HepG2 (cell line): ENCODE measurements around the gene NGB. TPM values are rescaled to one million over a fixed set of nuclear protein-coding genes. Genes with fewer than 3 reads are reported as not detected.

Source experiments
- ATF7-NPFF ChIP-seq: sonication (generic); formaldehyde crosslinking; IDR thresholded peaks from 2 replicates; pipeline ENCODE4 v1.8.1; 2023; ENCODE audit warnings: mild to moderate bottlenecking, low read depth, missing genetic modification reagents, moderate library complexity
- CHD4 ChIP-seq: fragments of 200-600 bp; sonication (generic); IDR thresholded peaks from 2 replicates; pipeline ENCODE4 v1.7.0; 2017; ENCODE audit warnings: mild to moderate bottlenecking, low read length, borderline replicate concordance
- HNF4G ChIP-seq, 2 experiments: sonication (generic) in 1 of 2; formaldehyde crosslinking in 1 of 2; IDR thresholded peaks; 2 replicates each; pipeline versions ENCODE4 v1.4.0 to v1.6.1; 2011 to 2020; ENCODE audit warnings: borderline replicate concordance in 2 of 2, low read depth in 2 of 2, mild to moderate bottlenecking in 2 of 2, low read length in 1 of 2, missing genetic modification reagents in 1 of 2, moderate library complexity in 1 of 2
- KAT8 ChIP-seq: IDR thresholded peaks from 2 replicates; pipeline ENCODE4 v1.6.1; 2016; ENCODE audit warnings: missing genetic modification reagents, missing compliant biosample characterization
- MBNL3 ChIP-seq: fragments of 250-450 bp; sonication (Bioruptor Pico); conservative IDR thresholded peaks from 2 replicates; pipeline ENCODE4 v1.8.0; 2022; ENCODE audit warnings: mild to moderate bottlenecking, inconsistent platforms
- MEIS1 ChIP-seq: sonication (generic); formaldehyde crosslinking; IDR thresholded peaks from 2 replicates; pipeline ENCODE4 v1.9.0; 2021; ENCODE audit warnings: mild to moderate bottlenecking, missing genetic modification reagents, moderate library complexity, borderline replicate concordance
- NR2F2 ChIP-seq: IDR thresholded peaks from 2 replicates; pipeline ENCODE4 v1.6.1; 2012; ENCODE audit warnings: low read depth, inconsistent platforms, borderline replicate concordance
- POGK ChIP-seq: sonication (generic); formaldehyde crosslinking; conservative IDR thresholded peaks from 2 replicates; pipeline ENCODE4 v1.8.0; 2022; ENCODE audit warnings: mild to moderate bottlenecking, moderate library complexity, missing genetic modification reagents
- POLR2AphosphoS2 ChIP-seq: IDR thresholded peaks from 2 replicates; pipeline ENCODE4 v1.6.1; 2011; ENCODE audit warnings: low read depth, low read length, improper control_type of control experiment
- RARA ChIP-seq: IDR thresholded peaks from 2 replicates; pipeline ENCODE4 v1.6.1; 2016; ENCODE audit warnings: missing genetic modification reagents, missing compliant biosample characterization
- SKI ChIP-seq: fragments of 450-650 bp; IDR thresholded peaks from one replicate; pipeline ENCODE4 v1.6.1; 2018; ENCODE audit warnings: mild to moderate bottlenecking; ENCODE audit not compliant: partially characterized antibody
- TBX2 ChIP-seq: sonication (generic); formaldehyde crosslinking; IDR thresholded peaks from 2 replicates; pipeline ENCODE4 v1.5.0; 2020; ENCODE audit warnings: missing genetic modification reagents, mild to moderate bottlenecking, borderline replicate concordance
- THYN1 ChIP-seq: sonication (generic); formaldehyde crosslinking; IDR thresholded peaks from 2 replicates; pipeline ENCODE4 v1.8.1; 2023; ENCODE audit warnings: low read depth, mild to moderate bottlenecking, moderate library complexity, missing genetic modification reagents, borderline replicate concordance
- ZNF235 ChIP-seq: sonication (generic); formaldehyde crosslinking; IDR thresholded peaks from 2 replicates; pipeline ENCODE4 v1.8.1; 2023; ENCODE audit warnings: mild to moderate bottlenecking, missing genetic modification reagents, borderline replicate concordance
- ZNF546 ChIP-seq: sonication (generic); formaldehyde crosslinking; conservative IDR thresholded peaks from 2 replicates; pipeline ENCODE4 v1.8.1; 2023; ENCODE audit warnings: mild to moderate bottlenecking, missing genetic modification reagents
- ZNF615 ChIP-seq: sonication (generic); formaldehyde crosslinking; IDR thresholded peaks from 2 replicates; pipeline ENCODE4 v1.5.0; 2020; ENCODE audit warnings: mild to moderate bottlenecking, missing genetic modification reagents, borderline replicate concordance
- ZNF644 ChIP-seq: IDR thresholded peaks from 2 replicates; pipeline ENCODE4 v1.6.1; 2016; ENCODE audit warnings: low read depth
- ZNF766 ChIP-seq: sonication (generic); formaldehyde crosslinking; IDR thresholded peaks from 2 replicates; pipeline ENCODE4 v1.5.0; 2020; ENCODE audit warnings: missing genetic modification reagents, borderline replicate concordance
- ZNF83 ChIP-seq: sonication (generic); formaldehyde crosslinking; IDR thresholded peaks from 2 replicates; pipeline ENCODE4 v1.4.0; 2020; ENCODE audit warnings: missing genetic modification reagents, mild to moderate bottlenecking, borderline replicate concordance
- ZSCAN20 ChIP-seq: sonication (generic); formaldehyde crosslinking; IDR thresholded peaks from 2 replicates; pipeline ENCODE4 v1.4.0; 2020; ENCODE audit warnings: missing genetic modification reagents, mild to moderate bottlenecking, borderline replicate concordance
- ZZZ3 ChIP-seq: sonication (generic); formaldehyde crosslinking; IDR thresholded peaks from 2 replicates; pipeline ENCODE4 v1.4.0; 2020; ENCODE audit warnings: missing genetic modification reagents, mild to moderate bottlenecking, borderline replicate concordance
- polyA plus RNA-seq, 8 experiments: library from polyadenylated mRNA; depleted of rRNA in 3 of 8; stranded (reverse) in 7 of 8; unstranded in 1 of 8; fragments of >200 nt; fragmentation: Illumina TruSeq in 4 of 8; extraction: Trizol in 4 of 8; gene quantifications; 2 replicates each; pipeline versions ENCODE4 v1.2.1 to v1.2.3, GENCODE V29; 2011 to 2016; ENCODE audit warnings: low read depth in 4 of 8, missing spikeins in 1 of 8, mixed read lengths in 1 of 8; ENCODE audit not compliant: insufficient read depth in 1 of 8
- total RNA-seq, 5 experiments: library from RNA; depleted of rRNA; stranded (reverse); fragments of >200 nt; fragmentation: Illumina TruSeq; extraction: Trizol; gene quantifications; 2 replicates each; pipeline ENCODE4 v1.2.3, GENCODE V29; 2016; ENCODE audit warnings: low read depth in 1 of 5
- TF ChIP-seq, protein P1 (sequence below): sonication (generic); formaldehyde crosslinking; IDR thresholded peaks from 2 replicates; pipeline ENCODE4 v1.5.0; 2020; ENCODE audit warnings: missing genetic modification reagents
- TF ChIP-seq, protein P2 (sequence below): sonication (generic); formaldehyde crosslinking; IDR thresholded peaks from 2 replicates; pipeline ENCODE4 v1.4.0; 2020; ENCODE audit warnings: missing genetic modification reagents

The NGB gene
- total and polyA plus RNA-seq, 2 of the 13 experiments (the other 11 are each of a cell fraction or from before 2014, with no cell fraction given) = 0.04 TPM; not detected in 1

GRCh38 chr14:77302926-77303325 is 31.9 kb upstream of the NGB start (continued):
- TF ChIP-seq ZNF83 (CRISPR knock-in tag) (no peak), ZSCAN20 (CRISPR knock-in tag) (no peak), HNF4G (IDR thresholded peaks at IDR 0.05; ENCODE audit: borderline replicate concordance, low read depth, low read length) (no peak), HNF4G (CRISPR knock-in tag; IDR thresholded peaks at IDR 0.05; ENCODE audit: borderline replicate concordance, low read depth) (no peak), POGK (CRISPR knock-in tag) (no peak), TBX2 (CRISPR knock-in tag) (peak; percentile 42; the same call in 1 of the 2 replicates), ATF7-NPFF (CRISPR knock-in tag) (no peak), ZNF615 (CRISPR knock-in tag) (no peak), ZNF546 (CRISPR knock-in tag) (no peak), KAT8 (no peak), ZNF644 (peak; percentile 79), RARA (CRISPR knock-in tag) (peak; percentile 61; the same call in 1 of the 2 replicates), CHD4 (no peak), ZNF235 (CRISPR knock-in tag) (no peak), SKI (peak; percentile 41), ZZZ3 (CRISPR knock-in tag) (no peak), POLR2AphosphoS2 (no peak), THYN1 (CRISPR knock-in tag) (no peak), MBNL3 (CRISPR knock-in tag) (no peak), ZNF766 (CRISPR knock-in tag) (no peak), MEIS1 (CRISPR knock-in tag) (0 out of 2 replicates have a peak, but pooled peaks have one; percentile 68), NR2F2 (no peak)
- TF ChIP-seq, protein P1, sequence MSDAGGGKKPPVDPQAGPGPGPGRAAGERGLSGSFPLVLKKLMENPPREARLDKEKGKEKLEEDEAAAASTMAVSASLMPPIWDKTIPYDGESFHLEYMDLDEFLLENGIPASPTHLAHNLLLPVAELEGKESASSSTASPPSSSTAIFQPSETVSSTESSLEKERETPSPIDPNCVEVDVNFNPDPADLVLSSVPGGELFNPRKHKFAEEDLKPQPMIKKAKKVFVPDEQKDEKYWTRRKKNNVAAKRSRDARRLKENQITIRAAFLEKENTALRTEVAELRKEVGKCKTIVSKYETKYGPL = no peak
- TF ChIP-seq, protein P2, sequence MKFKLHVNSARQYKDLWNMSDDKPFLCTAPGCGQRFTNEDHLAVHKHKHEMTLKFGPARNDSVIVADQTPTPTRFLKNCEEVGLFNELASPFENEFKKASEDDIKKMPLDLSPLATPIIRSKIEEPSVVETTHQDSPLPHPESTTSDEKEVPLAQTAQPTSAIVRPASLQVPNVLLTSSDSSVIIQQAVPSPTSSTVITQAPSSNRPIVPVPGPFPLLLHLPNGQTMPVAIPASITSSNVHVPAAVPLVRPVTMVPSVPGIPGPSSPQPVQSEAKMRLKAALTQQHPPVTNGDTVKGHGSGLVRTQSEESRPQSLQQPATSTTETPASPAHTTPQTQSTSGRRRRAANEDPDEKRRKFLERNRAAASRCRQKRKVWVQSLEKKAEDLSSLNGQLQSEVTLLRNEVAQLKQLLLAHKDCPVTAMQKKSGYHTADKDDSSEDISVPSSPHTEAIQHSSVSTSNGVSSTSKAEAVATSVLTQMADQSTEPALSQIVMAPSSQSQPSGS (CRISPR knock-in tag) = no peak
